Upper lobe of left lung (tissue), 4 donors: ENCODE results near the gene PLG.

ENCODE experiments used
- POLR2A ChIP-seq, 4 donors: fragments of 450-650 bp; IDR thresholded peaks; one replicate each; pipeline ENCODE4 v1.5.1; 2016 to 2017; ENCODE audit warnings: antibody characterized with exemption in 4 of 4, mild to moderate bottlenecking in 2 of 4
- POLR2AphosphoS5 ChIP-seq, 2 donors: sonication (generic); formaldehyde crosslinking; IDR thresholded peaks; one replicate each; pipeline ENCODE4 v1.5.1; 2017; ENCODE audit warnings: antibody characterized with exemption in 2 of 2
- TF ChIP-seq, protein P1 (sequence below), 6 experiments: fragments of 450-650 bp in 4 of 6; fragments of 200-600 bp in 2 of 6; sonication (generic) in 2 of 6; IDR thresholded peaks; one replicate each; pipeline ENCODE4 v1.5.1; 2016 to 2019; ENCODE audit warnings: antibody characterized with exemption in 6 of 6

DNA sequence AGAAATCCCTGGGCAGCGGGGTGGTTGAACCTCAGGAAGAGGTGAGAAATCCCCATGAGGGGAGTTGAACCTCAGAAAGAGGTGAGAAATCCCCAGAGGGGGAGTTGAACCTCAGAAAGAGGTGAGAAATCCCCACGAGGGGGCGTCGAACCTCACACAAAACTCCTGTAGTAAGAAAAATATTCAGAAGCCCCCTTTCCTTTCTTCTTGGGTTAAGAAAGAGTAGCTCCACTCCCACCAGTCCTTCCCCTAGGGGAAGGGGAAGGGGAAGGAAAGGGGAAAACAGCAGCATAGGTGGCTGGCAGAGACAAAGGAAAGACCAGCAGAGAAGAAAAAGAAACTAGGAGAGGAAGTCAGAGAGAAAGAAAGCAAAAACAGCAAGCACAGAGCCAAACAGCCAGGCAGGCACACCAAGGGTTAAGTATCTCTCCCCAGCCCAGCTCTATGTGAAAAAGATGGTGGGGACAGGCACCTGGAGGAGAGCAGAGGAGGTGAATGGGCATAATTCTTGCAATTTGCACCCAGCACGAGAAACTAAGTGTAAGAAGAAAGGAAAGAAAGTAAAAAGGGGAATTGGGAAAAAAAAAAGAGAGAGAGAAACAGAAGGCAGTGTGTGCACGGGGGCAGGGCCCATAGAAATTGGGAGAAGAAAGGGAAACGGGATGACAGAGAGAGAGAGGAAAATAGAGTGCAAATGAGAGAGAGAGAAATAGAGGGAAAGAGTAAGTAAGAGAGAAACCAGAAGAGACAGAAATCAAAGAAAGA lies 88.2 kb downstream of the PLG start:
- TF ChIP-seq POLR2AphosphoS5 (IDR thresholded peaks at IDR 0.05) (no peak), POLR2A (IDR thresholded peaks at IDR 0.05) (no peak)
- TF ChIP-seq, protein P1, sequence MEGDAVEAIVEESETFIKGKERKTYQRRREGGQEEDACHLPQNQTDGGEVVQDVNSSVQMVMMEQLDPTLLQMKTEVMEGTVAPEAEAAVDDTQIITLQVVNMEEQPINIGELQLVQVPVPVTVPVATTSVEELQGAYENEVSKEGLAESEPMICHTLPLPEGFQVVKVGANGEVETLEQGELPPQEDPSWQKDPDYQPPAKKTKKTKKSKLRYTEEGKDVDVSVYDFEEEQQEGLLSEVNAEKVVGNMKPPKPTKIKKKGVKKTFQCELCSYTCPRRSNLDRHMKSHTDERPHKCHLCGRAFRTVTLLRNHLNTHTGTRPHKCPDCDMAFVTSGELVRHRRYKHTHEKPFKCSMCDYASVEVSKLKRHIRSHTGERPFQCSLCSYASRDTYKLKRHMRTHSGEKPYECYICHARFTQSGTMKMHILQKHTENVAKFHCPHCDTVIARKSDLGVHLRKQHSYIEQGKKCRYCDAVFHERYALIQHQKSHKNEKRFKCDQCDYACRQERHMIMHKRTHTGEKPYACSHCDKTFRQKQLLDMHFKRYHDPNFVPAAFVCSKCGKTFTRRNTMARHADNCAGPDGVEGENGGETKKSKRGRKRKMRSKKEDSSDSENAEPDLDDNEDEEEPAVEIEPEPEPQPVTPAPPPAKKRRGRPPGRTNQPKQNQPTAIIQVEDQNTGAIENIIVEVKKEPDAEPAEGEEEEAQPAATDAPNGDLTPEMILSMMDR (IDR thresholded peaks at IDR 0.05): no peak
